GM20000 (cell line): ENCODE measurements around the gene FAM98A.

ENCODE experiments used
- DNase-seq: peaks from one replicate; pipeline ENCODE4 v3.0.0; 2012; ENCODE audit warnings: low spot score
- TF ChIP-seq, protein P1 (sequence below): IDR thresholded peaks from 2 replicates; pipeline ENCODE4 v1.5.1; 2012; ENCODE audit warnings: mild to moderate bottlenecking, control low read depth; ENCODE audit errors: extremely low read depth, missing control alignments

FAM98A gene

DNA sequence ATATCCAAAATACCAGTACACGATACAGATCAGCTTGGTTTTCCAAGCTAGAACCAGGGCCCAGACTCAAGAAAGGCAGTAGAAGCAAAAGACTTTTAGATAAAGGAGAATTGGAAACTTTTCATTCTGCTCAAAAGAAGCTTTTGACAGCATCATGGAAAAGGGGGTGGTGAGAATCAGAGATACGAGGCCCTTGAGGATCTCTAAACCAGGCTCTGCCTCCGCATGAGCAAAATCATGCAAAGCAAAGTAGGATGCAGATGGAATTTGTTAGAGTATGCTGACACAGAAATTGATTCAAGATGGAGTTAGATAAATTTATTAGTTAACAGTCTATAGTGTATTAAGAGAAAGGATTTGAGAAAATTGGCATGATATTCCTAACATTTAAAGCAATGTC is 39.8 kb downstream of the FAM98A start:
- no peak for DNase-seq
- TF ChIP-seq, protein P1, sequence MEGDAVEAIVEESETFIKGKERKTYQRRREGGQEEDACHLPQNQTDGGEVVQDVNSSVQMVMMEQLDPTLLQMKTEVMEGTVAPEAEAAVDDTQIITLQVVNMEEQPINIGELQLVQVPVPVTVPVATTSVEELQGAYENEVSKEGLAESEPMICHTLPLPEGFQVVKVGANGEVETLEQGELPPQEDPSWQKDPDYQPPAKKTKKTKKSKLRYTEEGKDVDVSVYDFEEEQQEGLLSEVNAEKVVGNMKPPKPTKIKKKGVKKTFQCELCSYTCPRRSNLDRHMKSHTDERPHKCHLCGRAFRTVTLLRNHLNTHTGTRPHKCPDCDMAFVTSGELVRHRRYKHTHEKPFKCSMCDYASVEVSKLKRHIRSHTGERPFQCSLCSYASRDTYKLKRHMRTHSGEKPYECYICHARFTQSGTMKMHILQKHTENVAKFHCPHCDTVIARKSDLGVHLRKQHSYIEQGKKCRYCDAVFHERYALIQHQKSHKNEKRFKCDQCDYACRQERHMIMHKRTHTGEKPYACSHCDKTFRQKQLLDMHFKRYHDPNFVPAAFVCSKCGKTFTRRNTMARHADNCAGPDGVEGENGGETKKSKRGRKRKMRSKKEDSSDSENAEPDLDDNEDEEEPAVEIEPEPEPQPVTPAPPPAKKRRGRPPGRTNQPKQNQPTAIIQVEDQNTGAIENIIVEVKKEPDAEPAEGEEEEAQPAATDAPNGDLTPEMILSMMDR, result no peak

DNA sequence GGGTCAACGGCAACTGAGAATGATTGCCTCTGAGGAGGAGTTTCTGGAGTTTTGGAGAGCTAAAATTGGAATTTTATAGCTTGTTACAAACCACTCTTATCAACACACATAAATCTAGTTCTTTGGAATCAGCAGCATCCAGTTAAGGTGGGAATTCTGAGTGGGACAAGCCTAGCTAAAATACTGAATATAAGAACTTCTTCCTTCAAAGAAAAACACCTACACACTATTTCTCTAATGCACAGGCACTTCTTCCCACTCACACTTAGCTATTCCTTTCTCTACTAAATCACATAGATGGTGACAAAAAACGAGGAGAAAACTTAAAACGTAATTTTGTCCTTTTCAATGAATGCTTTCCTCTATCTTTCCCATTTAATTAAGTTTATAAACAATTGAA is 43.4 kb downstream of the FAM98A start:
- DNase-seq, result no peak
- TF ChIP-seq, protein P1, result no peak

DNA sequence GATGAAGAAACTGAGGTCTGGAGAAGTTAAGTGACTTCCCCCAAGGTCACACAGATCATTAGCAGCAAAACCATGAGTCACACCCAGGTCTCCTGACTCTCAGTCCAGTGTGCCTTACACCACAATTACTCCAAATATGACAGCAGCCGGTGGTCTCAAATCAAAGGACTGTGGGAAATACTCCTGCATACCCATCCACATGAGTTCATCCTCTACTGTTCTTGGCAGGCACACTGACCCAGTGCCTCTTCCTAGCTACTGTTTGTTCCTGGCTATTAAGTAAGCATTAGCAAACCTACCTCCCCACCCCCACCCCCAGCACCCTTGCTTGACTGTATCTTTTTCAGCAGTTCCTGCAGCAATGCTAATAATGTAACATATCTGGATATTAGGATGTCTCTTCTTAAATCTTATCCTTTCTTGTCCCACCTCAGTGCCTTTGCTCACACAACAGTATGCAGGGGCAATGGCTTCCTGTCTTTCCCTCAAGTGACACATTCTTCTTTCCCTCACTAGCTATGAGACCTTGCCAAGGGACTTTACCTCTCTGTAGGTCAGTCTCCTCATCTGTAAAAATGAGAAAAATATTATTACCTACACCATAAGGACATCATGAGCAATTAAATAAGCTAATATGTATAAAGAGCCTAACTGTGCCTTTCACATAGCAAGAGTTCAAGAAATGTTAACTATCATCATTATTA is 46.2 kb downstream of the FAM98A start:
- no peak for DNase-seq

DNA sequence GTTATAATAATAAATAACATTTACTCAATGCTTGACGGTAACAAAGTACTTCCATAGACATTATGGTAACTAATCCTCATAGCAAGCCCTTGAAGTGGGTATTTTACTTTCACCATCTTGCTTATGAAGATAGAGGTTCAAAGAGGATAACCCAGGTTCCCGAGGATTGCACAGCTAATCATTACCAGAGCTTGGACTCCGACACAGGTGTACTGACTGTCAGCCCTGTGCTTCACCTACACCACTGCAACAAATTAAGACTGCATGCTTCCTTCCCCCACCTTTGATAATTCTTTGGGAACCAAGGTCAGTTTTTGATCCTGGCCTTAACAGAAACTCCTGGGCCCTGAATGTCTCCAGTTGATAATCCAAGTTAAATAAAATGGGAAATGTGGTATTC is 48.9 kb downstream of the FAM98A start:
- TF ChIP-seq, protein P1, result no peak

More for the DNA sequence above, 46.2 kb downstream of the FAM98A start:
- TF ChIP-seq, protein P1, result no peak

DNA sequence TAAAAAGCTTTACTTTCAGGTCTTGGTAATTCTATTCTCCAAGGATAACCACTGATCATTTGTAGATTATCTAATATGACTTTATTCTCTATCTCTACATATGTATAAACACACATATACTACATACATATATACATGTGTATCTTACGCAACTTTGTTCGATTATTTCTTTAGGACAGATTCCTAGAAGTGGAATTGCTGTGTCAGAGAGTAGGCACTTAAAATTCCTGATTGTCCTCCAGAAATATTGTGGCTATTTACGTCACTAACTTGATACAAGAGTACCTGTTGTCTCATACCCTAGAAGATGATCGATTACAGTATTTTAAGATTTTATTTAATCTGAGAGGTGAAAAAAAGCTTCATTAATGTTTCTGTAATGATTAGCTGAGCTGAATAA is 57.9 kb downstream of the FAM98A start:
- no peak for DNase-seq
- TF ChIP-seq, protein P1, result no peak

More for the DNA sequence above, 48.9 kb downstream of the FAM98A start:
- DNase-seq, result no peak

- TF ChIP-seq, protein P1, result no peak
- no peak for DNase-seq
Measured at GRCh38 chr2:33535421-33535820, 63.7 kb downstream of the FAM98A start.
